Measurements from ENCODE around the gene SLCO3A1.

- TF ChIP-seq POLR2A (IDR thresholded peaks at IDR 0.05) (no peak), CTCF (IDR thresholded peaks at IDR 0.05) (no peak)
Observed at GRCh38 chr15:91886878-91887277, 33.4 kb downstream of the SLCO3A1 start.
